ENCODE data around the gene TGFA.
A peak's percentile ranks its signal among the peaks of the same experiment; 100 is the strongest.

The TGFA gene

GRCh38 chr2:70440621-70441020 lies 113.0 kb downstream of the TGFA start:
- H3K27ac ChIP-seq, result no peak overlapping the region
- H3K36me3 ChIP-seq, result no peaks in the 10 kb centered on the region
- peaks cover 3% of the 10 kb centered on the region for H3K27me3 ChIP-seq (ENCODE audit: insufficient read depth, low read depth, severe bottlenecking)
- no peaks in the 10 kb centered on the region for H3K9me3 ChIP-seq (ENCODE audit: severe bottlenecking)
- TF ChIP-seq CTCF (IDR thresholded peaks at IDR 0.05; ENCODE audit: low read depth, low read length), result no peak
- no peak for DNase-seq
- H3K4me3 ChIP-seq (ENCODE audit: low read depth, low read length), result no peak overlapping the region

- Histone ChIP-seq H3K27ac (no peak overlapping the region), H3K36me3 (no peaks in the 10 kb centered on the region), H3K4me3 (ENCODE audit: low read depth, low read length) (no peak overlapping the region), H3K27me3 (ENCODE audit: insufficient read depth, low read depth, severe bottlenecking) (peaks cover 3% of the 10 kb centered on the region), H3K9me3 (ENCODE audit: severe bottlenecking) (no peaks in the 10 kb centered on the region)
- no peak for TF ChIP-seq CTCF (IDR thresholded peaks at IDR 0.05; ENCODE audit: low read depth, low read length)
- DNase-seq, result no peak
Measured at GRCh38 chr2:70435138-70435537, 118.5 kb downstream of the TGFA start.

GRCh38 chr2:70433315-70433714 lies 120.3 kb downstream of the TGFA start:
- no peak for TF ChIP-seq CTCF (IDR thresholded peaks at IDR 0.05; ENCODE audit: low read depth, low read length)
- Histone ChIP-seq H3K27ac (no peak overlapping the region), H3K27me3 (ENCODE audit: insufficient read depth, low read depth, severe bottlenecking) (peaks cover 3% of the 10 kb centered on the region), H3K9me3 (ENCODE audit: severe bottlenecking) (peaks cover 2% of the 10 kb centered on the region), H3K4me3 (ENCODE audit: low read depth, low read length) (no peak overlapping the region), H3K36me3 (no peaks in the 10 kb centered on the region)
- DNase-seq, result no peak

- Histone ChIP-seq H3K4me3 (ENCODE audit: low read depth, low read length) (no peak overlapping the region), H3K36me3 (no peaks in the 10 kb centered on the region), H3K9me3 (ENCODE audit: severe bottlenecking) (peaks cover 2% of the 10 kb centered on the region), H3K27ac (no peak overlapping the region), H3K27me3 (ENCODE audit: insufficient read depth, low read depth, severe bottlenecking) (no peaks in the 10 kb centered on the region)
- no peak for DNase-seq
- no peak for TF ChIP-seq CTCF (IDR thresholded peaks at IDR 0.05; ENCODE audit: low read depth, low read length)
Measured at GRCh38 chr2:70431716-70432347, 121.8 kb downstream of the TGFA start.

GRCh38 chr2:70426341-70426740 lies 127.3 kb downstream of the TGFA start:
- Histone ChIP-seq H3K27me3 (ENCODE audit: insufficient read depth, low read depth, severe bottlenecking) (no peaks in the 10 kb centered on the region), H3K36me3 (no peaks in the 10 kb centered on the region), H3K27ac (no peak overlapping the region), H3K4me3 (ENCODE audit: low read depth, low read length) (no peak overlapping the region), H3K9me3 (ENCODE audit: severe bottlenecking) (peaks cover 2% of the 10 kb centered on the region)
- no peak for TF ChIP-seq CTCF (IDR thresholded peaks at IDR 0.05; ENCODE audit: low read depth, low read length)
- no peak for DNase-seq

GRCh38 chr2:70425682-70426301 lies 127.8 kb downstream of the TGFA start:
- peaks cover 2% of the 10 kb centered on the region for H3K9me3 ChIP-seq (ENCODE audit: severe bottlenecking)
- TF ChIP-seq CTCF (IDR thresholded peaks at IDR 0.05; ENCODE audit: low read depth, low read length), result no peak
- DNase-seq, result peak; percentile 21
- no peak overlapping the region for H3K27ac ChIP-seq
- no peaks in the 10 kb centered on the region for H3K36me3 ChIP-seq
- H3K27me3 ChIP-seq (ENCODE audit: insufficient read depth, low read depth, severe bottlenecking), result no peaks in the 10 kb centered on the region
- no peak overlapping the region for H3K4me3 ChIP-seq (ENCODE audit: low read depth, low read length)
